Hematopoietic multipotent progenitor cell (in vitro differentiated cells): Measurements from ENCODE around the gene AGL. TPM values are rescaled to one million over a fixed set of nuclear protein-coding genes. Genes with fewer than 3 reads are reported as not detected.
A peak's percentile ranks its signal among the peaks of the same experiment; 100 is the strongest.
"Not testable (repeated sequence)": the region's sequence is repeated elsewhere in the genome, so short reads cannot be mapped to it uniquely, and the experiment has no call there.

Experiments used
- DNase-seq, 3 donors: peaks; one replicate each; pipeline ENCODE4 v3.0.0-alpha.2; 2011 to 2015; ENCODE audit warnings: low read depth in 2 of 3, low spot score in 2 of 3
- total RNA-seq: library from RNA; depleted of rRNA; stranded (reverse); fragments of >200 nt; gene quantifications from one replicate; pipeline ENCODE4 v1.2.3, GENCODE V29; 2012

AGL gene
- total RNA-seq, 1 donor = 5.7 TPM

DNA sequence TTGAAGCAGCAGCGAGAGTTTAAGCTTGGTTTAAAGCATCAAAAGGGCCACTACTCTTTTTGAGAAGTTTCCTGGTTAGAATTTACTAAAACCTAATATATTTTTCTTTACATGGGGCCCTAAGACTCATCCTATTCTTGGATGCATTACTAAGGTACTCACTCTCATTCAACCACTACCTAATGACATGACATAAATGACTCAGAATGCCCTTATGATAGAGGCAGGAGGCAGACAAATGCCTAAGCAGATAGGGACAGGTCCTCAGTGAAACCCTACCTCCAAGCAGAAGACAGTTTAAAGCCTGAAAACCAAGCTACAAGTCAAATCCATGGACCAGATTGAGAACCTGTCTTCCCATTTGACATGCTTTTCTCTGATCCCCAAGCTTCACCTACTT lies 85.4 kb downstream of the AGL start:
- DNase-seq = no peak

DNA sequence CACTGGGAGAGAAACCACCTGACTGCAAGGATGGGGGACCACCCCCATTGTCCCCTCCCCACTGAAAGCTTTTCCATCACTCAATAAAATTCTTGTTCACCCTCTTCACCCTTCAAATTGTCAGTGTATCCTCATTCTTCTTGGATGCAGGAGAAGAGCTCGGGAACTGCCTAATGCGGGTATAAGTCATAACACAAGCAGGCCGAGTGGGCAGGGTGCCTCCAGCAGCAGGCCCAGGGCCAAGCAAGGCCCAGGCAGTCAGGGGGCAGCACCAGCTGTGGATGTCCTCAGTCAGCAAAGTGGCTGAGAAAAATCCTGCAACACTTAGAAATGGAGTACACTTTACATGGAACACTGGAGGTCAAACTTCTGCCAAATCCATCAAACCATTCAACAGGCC lies 85.9 kb downstream of the AGL start:
- no peak for DNase-seq

DNA sequence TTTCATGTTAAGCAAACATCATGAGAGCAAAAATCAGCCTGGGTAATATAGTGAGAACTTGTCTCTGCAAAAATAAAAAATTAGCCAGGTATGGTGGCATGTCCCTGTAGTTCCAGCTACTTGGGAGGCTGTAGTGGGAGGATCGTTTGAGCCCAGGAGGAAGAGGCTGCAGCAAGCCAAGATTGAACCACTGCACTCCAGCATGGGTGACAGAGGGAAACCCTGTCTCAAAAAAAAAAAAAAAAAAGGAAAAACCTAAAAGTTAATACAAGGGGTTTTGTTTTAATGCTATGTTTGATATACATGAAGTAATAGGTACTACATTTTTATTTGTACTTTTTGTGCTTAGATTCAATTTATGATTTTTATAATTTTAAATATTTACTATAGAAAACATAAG lies 92.6 kb downstream of the AGL start:
- DNase-seq = no peak

DNA sequence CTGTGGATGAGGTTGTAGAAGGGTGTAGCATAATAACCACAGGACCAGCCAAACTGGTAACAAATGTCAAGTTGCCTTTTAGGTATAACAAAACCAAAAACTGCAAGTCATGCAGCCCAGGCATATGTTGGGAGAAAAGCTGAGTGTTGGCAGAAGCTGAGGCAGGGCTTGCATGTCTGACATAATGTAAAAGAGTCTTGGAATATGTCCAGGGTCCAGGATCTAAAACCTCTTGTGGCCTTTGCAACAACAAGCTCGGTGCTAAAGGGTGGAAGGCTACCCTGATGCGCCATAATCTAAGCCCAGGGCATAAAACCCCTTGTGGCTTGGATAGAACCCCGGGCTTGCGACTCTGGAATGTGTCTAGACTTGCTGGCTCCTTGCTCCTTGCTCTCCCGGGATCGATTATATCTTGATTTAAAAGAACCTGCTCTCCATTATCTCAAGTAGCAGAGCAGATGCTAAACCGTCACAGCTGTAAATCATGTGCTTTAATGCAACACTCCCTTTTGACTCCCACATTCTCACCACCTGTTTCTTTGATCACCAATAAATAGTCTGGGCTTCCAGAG lies 93.1 kb downstream of the AGL start:
- peak in 2 of 3 donors; percentile 5 to 32 for DNase-seq

DNA sequence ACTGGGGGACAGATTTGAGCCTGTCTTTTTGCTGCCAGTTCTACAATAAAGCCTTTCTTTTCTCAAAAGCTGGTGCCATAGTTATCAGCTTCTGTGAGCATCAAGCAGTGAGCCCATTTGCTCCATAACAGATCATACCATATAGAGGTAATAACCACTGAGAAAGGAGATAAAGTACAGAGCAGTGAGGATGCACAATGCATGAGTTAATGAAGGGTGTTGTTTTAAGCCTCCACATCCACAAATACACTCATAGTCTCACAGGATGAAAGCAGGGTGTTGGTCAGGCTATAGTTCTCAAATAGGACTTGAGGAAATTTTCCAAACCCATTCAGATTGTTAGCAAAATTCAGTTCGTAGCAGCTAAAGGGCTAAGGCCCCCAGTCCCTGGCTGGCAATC lies 94.0 kb downstream of the AGL start:
- DNase-seq = no peak

DNA sequence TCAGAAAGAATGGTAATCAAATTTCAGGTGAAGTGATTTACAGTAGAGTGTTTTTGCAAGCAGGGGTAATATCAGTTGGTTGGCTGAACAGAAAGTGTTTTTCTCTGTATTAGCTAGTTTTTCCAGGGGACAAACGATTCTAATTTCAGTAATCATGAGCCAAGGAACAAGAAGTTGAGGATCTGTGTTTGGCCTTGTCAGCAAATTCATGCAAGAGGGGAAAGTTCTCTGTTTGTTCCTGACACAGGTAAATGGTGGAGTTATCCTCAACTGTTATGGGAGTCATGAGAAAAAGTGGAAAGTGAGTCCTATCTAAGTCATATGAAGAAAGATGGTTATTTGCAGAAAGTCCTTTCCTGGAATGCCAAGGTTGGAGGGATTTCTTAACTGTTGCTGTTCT lies 95.0 kb downstream of the AGL start:
- no peak for DNase-seq

DNA sequence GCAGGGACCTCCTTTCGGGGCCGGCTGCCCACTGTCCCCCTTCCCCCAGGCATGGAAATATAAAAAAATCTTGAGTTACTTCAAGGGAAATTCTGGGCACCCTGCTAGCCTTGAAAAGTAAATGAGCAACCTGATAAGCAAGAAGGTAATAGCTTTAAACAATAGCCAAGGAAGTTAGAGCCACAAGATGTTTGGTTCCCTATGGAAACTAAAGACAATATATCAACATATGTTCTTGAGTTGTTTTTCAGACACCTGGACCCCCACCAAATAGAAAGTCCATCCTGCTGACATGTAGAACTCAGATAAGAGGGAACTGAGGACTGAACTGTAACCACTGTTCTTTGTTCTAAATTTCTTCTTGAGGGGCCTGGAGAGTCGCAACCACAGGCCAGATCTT lies 100.3 kb downstream of the AGL start:
- DNase-seq = no peak

DNA sequence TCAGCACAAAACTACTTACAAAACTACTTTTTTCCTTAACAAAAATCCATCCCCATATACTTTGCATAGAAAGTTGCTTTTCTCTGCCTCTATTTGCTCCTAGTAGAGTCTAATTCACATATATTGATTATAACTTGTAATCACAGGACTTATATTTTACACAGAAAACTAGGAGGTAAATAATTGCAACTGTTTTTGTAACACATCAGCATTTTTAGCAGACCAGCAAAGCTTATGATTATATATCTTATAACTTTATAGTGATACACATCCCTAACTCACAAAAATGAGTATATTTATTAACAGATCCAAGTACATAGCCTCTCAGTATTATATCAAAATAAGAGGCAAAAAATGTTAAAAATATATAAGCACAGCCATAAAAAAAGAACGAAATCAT lies 102.4 kb downstream of the AGL start:
- no peak for DNase-seq

DNA sequence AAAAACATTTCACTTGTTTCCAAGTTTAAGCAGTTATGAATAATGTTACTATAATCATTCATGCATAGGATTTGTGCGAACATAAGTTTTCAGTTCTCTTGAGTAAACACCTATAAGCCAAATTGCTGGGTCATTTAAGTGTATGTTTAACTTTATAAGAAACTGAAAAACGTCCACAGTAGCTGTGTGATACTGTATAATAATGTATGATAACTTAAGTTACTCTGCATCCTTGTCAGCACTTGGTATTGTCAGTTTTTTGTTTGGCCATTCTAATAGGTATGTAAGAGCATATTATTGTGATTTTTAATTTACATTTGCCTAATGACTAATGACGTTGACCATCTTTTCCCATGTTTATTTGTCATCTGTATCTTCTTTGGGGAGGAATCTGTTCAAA lies 105.2 kb downstream of the AGL start:
- no peak for DNase-seq

DNA sequence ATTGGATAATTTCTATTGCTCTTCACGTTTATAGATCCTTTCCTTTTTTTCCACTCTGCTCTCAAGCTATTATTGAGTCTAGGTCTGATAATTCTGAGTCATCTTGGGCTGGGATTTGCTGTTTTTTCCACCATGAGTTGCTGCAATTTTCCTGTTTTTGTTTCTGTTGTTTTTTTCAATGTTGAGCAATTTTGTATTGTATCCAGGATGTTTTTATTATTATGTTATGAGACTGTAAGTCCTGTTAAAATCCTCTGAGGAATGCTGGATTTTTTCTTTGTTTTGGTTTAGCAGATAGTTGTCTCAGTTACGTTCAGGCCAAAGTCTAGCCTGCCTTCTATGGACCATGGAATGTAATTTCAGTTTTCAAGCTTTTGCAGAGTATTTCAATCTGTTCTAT lies 106.6 kb downstream of the AGL start:
- DNase-seq = no peak

DNA sequence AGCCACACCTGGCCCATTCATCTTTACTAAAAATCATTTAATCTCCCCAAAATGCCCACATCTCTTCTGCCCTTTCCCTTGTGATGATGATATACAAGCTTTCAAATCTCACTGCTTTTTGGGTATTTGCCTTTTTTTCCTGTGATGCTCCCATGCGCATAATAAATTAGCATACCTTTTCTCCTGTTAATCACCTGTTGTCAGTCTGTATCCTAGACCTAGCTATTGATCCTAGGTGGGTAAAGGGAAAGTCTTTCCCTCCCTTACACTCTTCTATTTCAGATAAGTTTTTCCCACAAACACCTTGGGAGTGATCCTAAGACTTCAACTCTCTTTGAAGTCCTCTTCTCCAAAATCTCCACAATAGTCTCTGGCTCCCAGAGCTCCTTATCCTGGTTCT lies 107.7 kb downstream of the AGL start:
- no peak for DNase-seq

DNA sequence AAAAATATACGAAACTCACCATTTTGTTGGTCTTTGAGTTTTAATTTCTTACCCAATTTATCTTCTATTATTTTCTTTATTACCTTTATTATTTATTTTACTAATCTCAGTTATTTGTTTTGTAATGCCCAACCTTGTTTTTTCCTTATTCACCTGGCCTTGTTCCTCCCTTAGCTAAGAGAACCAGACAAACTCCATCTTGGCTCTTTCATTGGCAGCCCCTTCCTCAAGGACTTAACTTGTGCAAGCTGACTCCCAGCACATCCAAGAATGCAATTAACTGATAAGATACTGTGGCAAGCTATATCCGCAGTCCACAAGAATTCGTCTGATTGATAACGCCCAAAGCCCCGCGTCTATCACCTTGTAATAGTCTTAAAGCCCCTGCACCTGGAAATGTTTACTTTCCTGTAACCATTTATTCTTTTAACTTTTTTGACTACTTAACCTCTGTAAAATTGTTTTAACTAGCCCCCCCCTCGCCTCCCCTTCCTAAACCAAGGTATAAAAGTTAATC lies 109.1 kb downstream of the AGL start:
- not testable (repeated sequence) for DNase-seq

DNA sequence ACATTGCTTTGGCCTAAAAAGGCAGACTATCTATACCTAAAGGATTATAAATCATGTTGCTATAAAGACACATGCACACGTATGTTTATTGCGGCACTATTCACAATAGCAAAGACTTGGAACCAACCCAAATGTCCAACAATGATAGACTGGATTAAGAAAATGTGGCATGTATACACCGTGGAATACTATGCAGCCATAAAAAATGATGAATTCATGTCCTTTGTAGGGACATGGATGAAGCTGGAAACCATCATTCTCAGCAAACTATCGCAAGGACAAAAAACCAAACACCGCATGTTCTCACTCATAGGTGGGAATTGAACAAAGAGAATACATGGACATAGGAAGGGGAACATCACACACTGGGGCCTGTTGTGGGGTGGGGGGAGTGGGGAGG lies 110.1 kb downstream of the AGL start:
- not testable (repeated sequence) for DNase-seq

DNA sequence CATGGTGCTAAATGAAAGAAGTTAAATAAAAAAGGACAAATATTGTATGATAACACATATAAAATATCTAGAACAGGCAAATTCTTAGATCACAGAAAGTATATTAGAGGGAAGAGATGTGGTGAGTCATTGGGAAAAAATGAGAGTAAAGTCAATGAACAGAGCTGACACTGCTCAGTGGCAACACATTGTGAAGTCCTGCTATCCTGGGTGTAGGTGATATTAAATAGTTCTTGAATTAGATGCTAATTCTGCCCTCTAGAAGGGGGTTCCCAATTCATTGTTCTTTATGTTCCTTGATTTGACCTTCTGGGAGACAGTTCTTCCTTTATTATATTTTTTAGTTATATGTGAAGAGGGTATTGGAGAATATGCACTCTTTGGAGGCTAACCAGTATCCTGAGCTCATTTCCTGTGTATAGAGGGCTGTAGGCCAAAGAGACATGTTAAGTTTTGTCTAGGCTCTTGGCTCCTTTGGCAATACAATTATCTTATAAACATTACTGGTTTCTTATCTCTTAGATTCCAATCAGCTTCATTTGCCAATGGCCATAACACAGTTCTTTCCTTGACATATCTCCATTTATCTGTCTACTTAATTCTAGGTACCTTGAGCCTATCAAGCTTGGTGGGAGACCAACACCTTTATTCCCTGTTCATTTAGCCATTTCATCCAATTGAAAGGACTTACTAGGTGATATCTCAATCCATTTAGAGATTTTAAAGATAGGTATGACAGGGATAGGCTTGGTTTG lies 113.1 kb downstream of the AGL start:
- DNase-seq = no peak

DNA sequence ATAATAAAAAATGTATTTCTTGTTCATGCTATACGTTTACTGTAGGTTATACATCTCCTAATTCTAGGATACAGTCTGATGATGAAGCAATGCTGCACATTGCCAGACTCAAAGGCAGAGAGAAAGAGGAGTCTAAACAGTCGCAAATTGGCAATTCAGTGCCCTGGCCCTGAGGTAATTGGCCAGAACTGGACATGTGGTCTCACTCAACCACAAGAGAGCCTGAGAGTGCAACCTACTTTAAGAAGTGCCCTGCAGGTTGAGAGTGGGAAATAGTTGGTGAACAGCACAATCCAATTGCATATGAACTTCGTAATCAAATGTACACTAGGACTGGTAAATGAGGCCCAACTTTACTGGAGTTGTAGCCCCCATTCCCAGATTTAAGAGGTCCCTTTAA lies 114.6 kb downstream of the AGL start:
- DNase-seq = no peak

DNA sequence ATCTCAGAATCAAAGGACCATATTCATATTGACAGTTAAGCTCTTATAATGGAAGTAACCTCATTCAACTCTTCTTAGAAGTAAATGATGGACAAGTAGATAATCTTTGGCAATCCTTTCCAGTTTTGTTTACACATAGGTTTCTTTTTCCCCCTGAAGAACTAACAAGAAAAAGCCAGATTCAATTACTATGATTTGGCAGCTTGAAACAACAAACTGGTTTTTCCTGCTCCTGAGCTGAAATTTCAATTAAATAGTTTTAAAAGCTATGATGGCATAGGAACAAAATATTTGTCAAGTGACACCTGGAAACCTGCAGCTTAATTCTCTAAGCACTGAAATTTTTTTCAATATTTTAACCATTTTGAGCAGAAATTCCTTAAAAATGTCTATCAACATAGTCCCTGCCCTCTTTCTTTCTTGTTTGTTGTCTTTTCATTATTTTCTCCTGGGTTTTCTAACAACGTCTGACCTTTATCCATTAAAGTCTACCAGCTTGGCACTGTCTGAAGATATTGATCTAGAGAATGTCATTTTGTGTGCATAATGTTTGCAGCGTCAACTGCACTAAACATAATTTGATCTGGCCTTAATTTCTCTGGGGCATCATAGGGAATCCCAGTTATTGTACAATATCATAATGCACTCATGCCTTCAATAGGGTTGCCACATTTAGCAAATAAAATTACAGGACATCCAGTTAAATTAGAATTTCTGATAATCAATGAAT lies 115.7 kb downstream of the AGL start:
- no peak for DNase-seq

DNA sequence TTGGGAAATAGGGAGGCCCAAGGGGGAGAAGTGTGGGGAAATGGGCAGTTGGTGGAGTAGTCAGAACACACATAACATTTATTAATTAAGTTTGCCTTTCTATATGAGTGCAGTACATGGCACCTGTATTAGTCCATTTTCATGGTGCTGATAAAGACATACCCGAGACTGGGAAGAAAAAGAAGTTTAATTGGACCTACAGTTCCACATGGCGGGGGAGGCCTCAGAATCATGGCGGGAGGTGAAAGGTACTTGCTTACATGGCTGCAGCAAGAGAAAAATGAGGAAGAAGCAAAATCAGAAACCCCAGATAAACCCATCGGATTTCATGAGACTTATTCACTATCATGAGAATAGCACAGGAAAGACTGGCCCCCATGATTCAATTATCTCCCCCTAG lies 118.1 kb downstream of the AGL start:
- no peak for DNase-seq

DNA sequence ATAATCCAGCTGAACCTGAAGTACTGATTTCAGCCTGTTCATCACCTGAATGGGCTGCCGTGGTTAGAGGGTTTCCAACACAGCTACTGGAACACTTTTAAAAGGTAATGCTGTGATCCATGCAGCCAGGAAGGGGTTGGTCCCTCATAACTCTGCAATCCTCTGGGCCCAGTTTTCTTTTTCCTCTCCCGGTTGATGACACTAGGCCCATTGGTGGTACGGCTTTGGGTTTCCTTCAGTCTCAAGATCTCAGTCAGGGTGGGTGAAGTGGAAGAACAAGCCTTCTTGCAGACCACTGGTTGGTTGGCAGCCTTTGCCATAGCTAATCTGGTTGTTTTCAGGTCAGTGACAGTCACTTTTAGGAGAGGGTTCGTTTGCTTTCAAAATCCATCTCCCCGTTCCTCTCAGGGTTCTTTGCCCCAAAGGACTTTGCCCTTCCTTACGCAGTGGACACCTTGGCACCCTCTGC lies 119.1 kb downstream of the AGL start:
- DNase-seq = no peak

DNA sequence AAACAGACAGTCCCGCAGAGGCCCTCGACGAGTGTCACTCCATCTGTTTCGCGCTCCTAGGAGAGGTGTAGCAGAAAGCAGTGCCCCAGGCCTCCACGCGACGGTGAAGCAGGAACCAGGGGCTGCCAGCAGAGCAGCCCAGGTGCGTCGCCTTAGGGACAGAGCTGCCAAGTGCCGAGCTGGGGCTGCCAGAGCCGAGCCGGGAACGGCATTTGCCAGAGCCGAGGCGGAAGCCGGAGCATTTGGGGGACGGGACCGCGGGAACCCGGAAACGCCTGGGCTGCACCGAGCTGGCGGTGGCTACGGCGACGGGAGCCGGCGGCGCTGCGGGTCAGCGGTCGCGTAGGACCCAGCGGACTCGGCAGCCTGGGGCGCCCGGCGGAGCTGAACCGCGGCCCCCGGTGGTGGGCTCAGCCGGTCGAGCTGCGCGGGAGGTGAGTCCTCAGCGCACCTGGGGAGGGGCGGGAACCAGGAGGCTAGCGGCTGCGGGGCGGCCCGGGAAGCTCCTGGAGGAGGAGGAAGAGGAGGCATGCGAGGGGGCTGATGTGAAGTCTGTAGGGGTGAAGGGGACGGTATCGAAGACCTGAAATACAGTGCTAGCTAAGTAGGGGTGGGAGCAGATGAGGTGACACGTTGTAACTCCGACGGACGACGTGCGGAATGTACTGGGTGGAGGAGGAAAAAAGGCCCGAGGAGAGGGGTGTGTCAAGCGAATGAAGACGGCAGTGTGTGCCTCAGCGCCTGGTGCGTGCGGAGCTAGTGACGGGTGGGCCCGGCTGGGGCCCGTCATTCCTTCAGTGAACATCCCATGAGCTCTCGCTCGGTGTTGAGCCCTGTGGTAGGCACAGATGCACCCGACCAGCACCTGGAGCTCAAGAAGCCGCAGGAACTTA lies 119.8 kb downstream of the AGL start, which contains the start of gene SLC35A3:
Gene SLC35A3, plus strand, starts transcription at position 268 of the 893 bp plus-strand sequence. CDS start 23,559 bp downstream, outside the sequence.
- peak; percentile 46 to 82 (median 75) for DNase-seq

DNA sequence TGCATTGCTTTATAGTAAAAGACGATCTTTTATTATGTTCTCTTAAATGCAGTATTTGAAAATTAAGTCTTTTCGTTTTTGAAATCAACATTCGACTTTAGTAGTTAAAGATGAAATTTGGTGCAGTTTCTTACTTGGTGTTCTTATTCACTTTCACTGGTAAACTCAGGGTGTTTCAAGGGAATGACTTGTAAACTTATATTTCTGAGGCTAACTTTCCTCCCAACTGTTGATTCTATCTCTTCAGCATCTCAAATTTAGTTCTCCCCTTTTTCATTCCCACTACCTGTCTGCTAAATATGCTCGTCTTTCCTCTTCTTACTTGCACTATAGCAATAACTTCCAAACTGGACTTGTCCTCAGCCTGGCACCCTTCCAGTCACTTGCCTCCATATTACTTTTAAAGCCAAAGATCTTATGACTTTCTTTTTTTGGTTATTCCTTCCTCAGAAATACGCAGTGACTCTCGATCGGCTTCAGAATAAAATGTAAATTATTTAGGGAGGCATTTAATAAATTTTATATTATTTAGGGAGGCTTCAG lies 120.6 kb downstream of the AGL start:
- DNase-seq = peak in 1 of 3 donors; percentile 1
